UCSD-AML1 (cell line): ENCODE data around the gene B3GNT7.

Experiments
- DNase-seq: peaks from one replicate; lab custom pipeline; 2025; ENCODE audit not compliant: unreplicated experiment; lab: John Stamatoyannopoulos, UW

B3GNT7 gene

GRCh38 chr2:231383416-231384108 lies 11.9 kb upstream of the B3GNT7 start:
- peak; percentile 35 for DNase-seq

- DNase-seq, result no peak
Observed at GRCh38 chr2:231384109-231384435, 11.4 kb upstream of the B3GNT7 start.

GRCh38 chr2:231384970-231385369 lies 10.5 kb upstream of the B3GNT7 start:
- no peak for DNase-seq

- no peak for DNase-seq
Observed at GRCh38 chr2:231385429-231385828, 10.1 kb upstream of the B3GNT7 start.

DNA sequence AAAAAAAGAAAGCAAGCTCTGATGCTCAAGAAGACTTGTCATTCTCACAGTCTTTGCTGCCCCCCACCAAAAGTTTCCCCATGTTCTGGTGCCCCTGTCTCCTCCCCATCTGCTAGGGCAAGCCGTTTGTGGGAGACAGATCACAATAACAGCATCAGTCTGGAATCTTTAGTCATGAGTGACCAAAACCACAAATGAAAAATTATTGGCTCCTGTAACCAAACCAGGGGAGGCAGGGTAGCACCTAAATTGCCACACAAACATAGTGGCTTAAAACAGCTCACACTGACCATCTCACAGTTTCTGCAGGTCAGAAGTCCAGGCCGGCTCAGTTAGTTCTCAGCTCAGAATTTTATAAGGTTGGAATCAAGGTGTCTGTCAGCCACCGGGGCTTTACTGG lies 9.1 kb upstream of the B3GNT7 start:
- no peak for DNase-seq

- peak; percentile 77 for DNase-seq
Observed at GRCh38 chr2:231387904-231388724, 7.4 kb upstream of the B3GNT7 start.

GRCh38 chr2:231388725-231389346 lies 6.7 kb upstream of the B3GNT7 start:
- DNase-seq, result no peak

GRCh38 chr2:231390667-231391066 lies 4.8 kb upstream of the B3GNT7 start:
- peak; percentile 41 for DNase-seq

GRCh38 chr2:231391981-231392380 lies 3.5 kb upstream of the B3GNT7 start:
- DNase-seq, result no peak

GRCh38 chr2:231392431-231393148 lies 2.9 kb upstream of the B3GNT7 start:
- no peak for DNase-seq

- peak; percentile 46 for DNase-seq
Observed at GRCh38 chr2:231393149-231394131, 2.1 kb upstream of the B3GNT7 start.

DNA sequence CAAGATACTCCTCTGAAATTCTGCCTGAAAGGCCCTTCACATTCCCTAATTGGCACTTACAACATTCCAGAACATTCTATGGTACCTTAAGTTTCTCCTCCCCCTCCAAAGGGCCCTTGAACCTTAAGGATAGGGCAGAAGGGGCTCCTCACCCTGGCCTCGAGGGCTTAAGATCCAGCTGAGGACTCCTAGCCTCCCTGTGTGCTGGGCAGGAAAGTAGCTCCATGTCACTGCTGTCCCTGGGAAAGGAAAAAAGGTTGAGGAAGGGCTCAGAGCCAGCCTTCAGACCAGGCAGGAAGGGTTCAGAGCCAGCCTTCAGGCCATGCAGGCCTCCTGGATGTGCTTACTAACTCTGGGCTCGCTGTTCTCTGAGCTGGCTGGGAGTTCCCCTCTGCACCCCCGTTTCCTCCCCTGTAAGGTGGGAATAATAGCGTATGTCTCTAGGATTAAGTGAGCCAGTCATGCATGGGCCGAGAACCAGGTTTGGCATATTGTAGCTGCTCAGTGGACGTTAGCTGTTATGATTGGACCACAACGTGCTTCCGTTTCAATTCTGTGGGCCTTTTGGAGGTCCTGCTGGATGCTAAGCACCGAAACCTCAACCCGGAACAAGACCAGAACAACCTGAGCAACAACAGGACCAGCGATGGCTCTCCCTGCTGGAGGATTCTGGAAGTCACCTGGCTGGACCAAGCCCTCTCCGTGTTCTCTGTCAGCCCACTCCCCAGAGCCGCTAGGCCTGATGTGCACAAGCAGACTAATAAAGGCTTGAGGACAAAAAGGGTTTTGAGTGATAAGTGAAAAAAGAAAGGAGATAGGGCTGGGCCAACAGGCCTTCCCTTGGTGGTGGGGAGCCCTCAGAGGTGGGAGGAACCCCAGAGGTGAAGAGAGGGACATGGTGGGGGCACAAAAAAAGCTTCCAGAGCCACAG lies 1.0 kb upstream of the B3GNT7 start:
- DNase-seq, result no peak

- DNase-seq, result no peak
Observed at GRCh38 chr2:231396058-231396821, 730 bp downstream of the B3GNT7 start.

- no peak for DNase-seq
Observed at GRCh38 chr2:231397011-231397927, 1.8 kb downstream of the B3GNT7 start.

DNA sequence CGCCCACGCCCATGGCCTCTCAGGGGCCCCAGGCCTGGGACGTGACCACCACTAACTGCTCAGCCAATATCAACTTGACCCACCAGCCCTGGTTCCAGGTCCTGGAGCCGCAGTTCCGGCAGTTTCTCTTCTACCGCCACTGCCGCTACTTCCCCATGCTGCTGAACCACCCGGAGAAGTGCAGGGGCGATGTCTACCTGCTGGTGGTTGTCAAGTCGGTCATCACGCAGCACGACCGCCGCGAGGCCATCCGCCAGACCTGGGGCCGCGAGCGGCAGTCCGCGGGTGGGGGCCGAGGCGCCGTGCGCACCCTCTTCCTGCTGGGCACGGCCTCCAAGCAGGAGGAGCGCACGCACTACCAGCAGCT lies 2.4 kb downstream of the B3GNT7 start:
- no peak for DNase-seq

DNA sequence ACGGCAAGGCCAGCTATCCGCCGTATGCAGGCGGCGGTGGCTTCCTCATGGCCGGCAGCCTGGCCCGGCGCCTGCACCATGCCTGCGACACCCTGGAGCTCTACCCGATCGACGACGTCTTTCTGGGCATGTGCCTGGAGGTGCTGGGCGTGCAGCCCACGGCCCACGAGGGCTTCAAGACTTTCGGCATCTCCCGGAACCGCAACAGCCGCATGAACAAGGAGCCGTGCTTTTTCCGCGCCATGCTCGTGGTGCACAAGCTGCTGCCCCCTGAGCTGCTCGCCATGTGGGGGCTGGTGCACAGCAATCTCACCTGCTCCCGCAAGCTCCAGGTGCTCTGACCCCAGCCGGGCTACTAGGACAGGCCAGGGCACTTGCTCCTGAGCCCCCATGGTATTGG lies 3.1 kb downstream of the B3GNT7 start:
- no peak for DNase-seq

GRCh38 chr2:231399046-231399852 lies 3.7 kb downstream of the B3GNT7 start:
- DNase-seq, result no peak
